GM06990 (cell line): ENCODE results near the gene RNF13.
A peak's percentile ranks its signal among the peaks of the same experiment; 100 is the strongest.

Experiments used
- DNase-seq: peaks from one replicate; pipeline ENCODE4 v3.0.0-alpha.2; 2011; ENCODE audit not compliant: insufficient read length; ENCODE audit errors: extremely low read depth
- H3K27me3 ChIP-seq: replicated peaks from 2 replicates; pipeline ENCODE4 v1.6.0; 2011; ENCODE audit warnings: low read length; ENCODE audit not compliant: control insufficient read depth, insufficient read depth
- H3K36me3 ChIP-seq: 2 replicates; pipeline ENCODE4 v1.5.1; 2011; ENCODE audit warnings: low read length; ENCODE audit not compliant: control insufficient read depth, insufficient read depth
- H3K4me3 ChIP-seq: replicated peaks from 2 replicates; pipeline ENCODE4 v1.5.1; 2011; ENCODE audit warnings: low read depth, mild to moderate bottlenecking, control low read depth, low read length
- TF ChIP-seq, protein P1 (sequence below): IDR thresholded peaks from 2 replicates; pipeline ENCODE4 v1.5.1; 2011; ENCODE audit warnings: low read length, control low read depth, mild to moderate bottlenecking, inconsistent platforms; ENCODE audit not compliant: insufficient read depth, poor library complexity, severe bottlenecking

Gene RNF13

GRCh38 chr3:149812606-149813366, at the start of gene RNF13:
TSS of gene RNF13 (plus strand) at chr3:149813215. CDS start at chr3:149846027, 32,812 bp downstream.
- peak; percentile 91 for DNase-seq
- H3K4me3 ChIP-seq: peak within 1 kb of the TSS; percentile 76
- H3K36me3 ChIP-seq: no peaks in the 10 kb centered on the region
- TF ChIP-seq, protein P1, sequence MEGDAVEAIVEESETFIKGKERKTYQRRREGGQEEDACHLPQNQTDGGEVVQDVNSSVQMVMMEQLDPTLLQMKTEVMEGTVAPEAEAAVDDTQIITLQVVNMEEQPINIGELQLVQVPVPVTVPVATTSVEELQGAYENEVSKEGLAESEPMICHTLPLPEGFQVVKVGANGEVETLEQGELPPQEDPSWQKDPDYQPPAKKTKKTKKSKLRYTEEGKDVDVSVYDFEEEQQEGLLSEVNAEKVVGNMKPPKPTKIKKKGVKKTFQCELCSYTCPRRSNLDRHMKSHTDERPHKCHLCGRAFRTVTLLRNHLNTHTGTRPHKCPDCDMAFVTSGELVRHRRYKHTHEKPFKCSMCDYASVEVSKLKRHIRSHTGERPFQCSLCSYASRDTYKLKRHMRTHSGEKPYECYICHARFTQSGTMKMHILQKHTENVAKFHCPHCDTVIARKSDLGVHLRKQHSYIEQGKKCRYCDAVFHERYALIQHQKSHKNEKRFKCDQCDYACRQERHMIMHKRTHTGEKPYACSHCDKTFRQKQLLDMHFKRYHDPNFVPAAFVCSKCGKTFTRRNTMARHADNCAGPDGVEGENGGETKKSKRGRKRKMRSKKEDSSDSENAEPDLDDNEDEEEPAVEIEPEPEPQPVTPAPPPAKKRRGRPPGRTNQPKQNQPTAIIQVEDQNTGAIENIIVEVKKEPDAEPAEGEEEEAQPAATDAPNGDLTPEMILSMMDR: no peak
- H3K27me3 ChIP-seq: no peaks in the 10 kb centered on the region

GRCh38 chr3:149763565-149764195, 49.3 kb upstream of the RNF13 start:
- no peak overlapping the region for H3K4me3 ChIP-seq
- no peak for DNase-seq
- peaks cover 2% of the 10 kb centered on the region; the same call in 1 of the 2 replicates for H3K27me3 ChIP-seq
- H3K36me3 ChIP-seq: no peaks in the 10 kb centered on the region
- TF ChIP-seq, protein P1: no peak

DNA sequence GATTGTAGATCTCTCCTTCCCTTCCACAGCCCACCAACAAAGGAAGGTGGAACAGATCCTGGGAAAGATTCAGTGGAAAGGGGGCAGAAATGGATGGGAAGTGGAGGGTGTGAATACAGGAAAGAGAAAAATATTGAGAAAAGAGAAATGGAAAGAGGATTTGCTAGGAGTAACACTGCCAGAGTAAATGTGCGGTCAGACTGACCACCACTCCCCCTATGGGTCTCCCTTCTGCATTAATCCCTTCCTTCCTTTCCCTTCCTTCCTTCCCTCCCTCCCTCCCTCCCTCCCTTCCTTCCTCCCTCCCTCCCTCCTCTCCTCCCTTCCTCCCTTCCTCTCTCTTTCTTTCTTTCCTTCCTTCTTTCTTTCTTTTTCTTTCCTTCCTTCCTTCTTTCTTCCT, 48.7 kb upstream of the RNF13 start:
- DNase-seq: no peak
- TF ChIP-seq, protein P1: no peak
- Histone ChIP-seq H3K27me3 (peaks cover 2% of the 10 kb centered on the region; the same call in 1 of the 2 replicates), H3K4me3 (no peak overlapping the region), H3K36me3 (no peaks in the 10 kb centered on the region)

- peaks cover 2% of the 10 kb centered on the region; the same call in 1 of the 2 replicates for H3K27me3 ChIP-seq
- no peak for DNase-seq
- no peak overlapping the region for H3K4me3 ChIP-seq
- TF ChIP-seq, protein P1: peak; percentile 42
- H3K36me3 ChIP-seq: no peaks in the 10 kb centered on the region
These were observed 47.2 kb upstream of the RNF13 start for GRCh38 chr3:149765762-149766334.

GRCh38 chr3:149767720-149768119, 45.3 kb upstream of the RNF13 start:
- Histone ChIP-seq H3K4me3 (no peak overlapping the region), H3K27me3 (no peaks in the 10 kb centered on the region; the same call in 1 of the 2 replicates), H3K36me3 (no peaks in the 10 kb centered on the region)
- TF ChIP-seq, protein P1: no peak
- DNase-seq: no peak
